Gastrocnemius medialis (tissue), 4 donors: ENCODE measurements around the gene TIMM17A.

ENCODE experiments used
- CTCF ChIP-seq, 5 experiments: fragments of 450-650 bp in 3 of 5; fragments of 200-600 bp in 2 of 5; sonication (generic) in 2 of 5; IDR thresholded peaks in 4 of 5; conservative IDR thresholded peaks in 1 of 5; 1 replicate in 4 of 5; 2 replicates in 1 of 5; pipeline ENCODE4 v1.5.1; 2016 to 2019; ENCODE audit warnings: antibody characterized with exemption in 5 of 5, mild to moderate bottlenecking in 3 of 5, moderate library complexity in 3 of 5
- POLR2A ChIP-seq, 2 donors: fragments of 450-650 bp; IDR thresholded peaks; one replicate each; pipeline ENCODE4 v1.6.1; 2017; ENCODE audit warnings: antibody characterized with exemption in 2 of 2, mild to moderate bottlenecking in 2 of 2, moderate library complexity in 2 of 2

- peak in 1 of 5 experiments; percentile 22 for TF ChIP-seq CTCF (IDR thresholded peaks at IDR 0.05 in 4 of 5, conservative IDR thresholded peaks at IDR 0.05 in 1 of 5)
- TF ChIP-seq POLR2A (IDR thresholded peaks at IDR 0.05), result peak; percentile 68 to 71
These were observed 27.5 kb downstream of the TIMM17A start, which contains the start of gene RNPEP for GRCh38 chr1:201982623-201983379.
